ENCODE results near the gene SUPT4H1. TPM values are rescaled to one million over a fixed set of nuclear protein-coding genes. Genes with fewer than 3 reads are reported as not detected.

Gene SUPT4H1
- total RNA-seq, 1 experiment from 2014 or later, result 168 TPM

GRCh38 chr17:58307468-58308172 is 44.4 kb downstream of the SUPT4H1 start:
- no peak for DNase-seq (ENCODE audit: low read depth)

DNA sequence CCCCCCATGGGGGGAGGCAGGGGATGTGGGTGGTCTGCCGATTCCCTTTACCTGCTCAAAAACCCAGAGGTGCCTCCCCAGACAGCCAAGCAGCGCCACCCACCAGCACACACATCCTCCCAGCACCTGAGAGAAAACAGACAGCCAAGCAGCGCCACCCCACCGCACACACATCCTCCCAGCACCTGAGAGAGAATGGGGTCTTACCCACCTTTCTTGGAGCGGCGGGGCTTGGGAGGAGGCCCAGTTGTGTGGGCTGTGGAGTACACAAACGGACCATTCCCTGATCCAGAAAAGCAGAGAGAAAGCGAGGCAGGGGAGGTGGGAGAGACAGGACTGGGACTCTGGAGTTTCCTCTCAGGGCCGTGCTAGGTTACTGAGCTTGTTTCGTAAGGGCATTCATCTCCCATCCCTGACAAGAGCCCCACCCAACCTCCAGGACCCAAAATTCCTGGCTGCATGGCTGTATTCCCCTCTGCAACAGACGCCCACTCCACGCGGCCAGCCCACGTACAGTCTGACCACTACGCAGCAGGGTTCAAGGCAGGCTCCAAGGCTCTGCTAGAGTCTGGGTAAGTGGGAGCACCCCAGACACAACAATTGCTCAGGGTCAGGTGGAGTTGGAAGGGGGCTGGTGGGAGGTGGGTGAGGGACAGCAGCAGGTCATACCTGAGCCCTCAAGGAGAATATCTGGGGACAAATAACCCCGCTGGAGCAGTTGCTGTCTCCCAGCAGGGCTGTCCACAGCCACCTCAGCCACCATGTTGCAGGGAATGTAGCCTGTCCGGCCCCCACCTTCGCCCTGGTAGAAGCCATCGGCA is 45.7 kb downstream of the SUPT4H1 start:
- DNase-seq (ENCODE audit: low read depth), result no peak

- DNase-seq (ENCODE audit: low read depth), result no peak
These were observed 46.4 kb downstream of the SUPT4H1 start for GRCh38 chr17:58305626-58306025.

DNA sequence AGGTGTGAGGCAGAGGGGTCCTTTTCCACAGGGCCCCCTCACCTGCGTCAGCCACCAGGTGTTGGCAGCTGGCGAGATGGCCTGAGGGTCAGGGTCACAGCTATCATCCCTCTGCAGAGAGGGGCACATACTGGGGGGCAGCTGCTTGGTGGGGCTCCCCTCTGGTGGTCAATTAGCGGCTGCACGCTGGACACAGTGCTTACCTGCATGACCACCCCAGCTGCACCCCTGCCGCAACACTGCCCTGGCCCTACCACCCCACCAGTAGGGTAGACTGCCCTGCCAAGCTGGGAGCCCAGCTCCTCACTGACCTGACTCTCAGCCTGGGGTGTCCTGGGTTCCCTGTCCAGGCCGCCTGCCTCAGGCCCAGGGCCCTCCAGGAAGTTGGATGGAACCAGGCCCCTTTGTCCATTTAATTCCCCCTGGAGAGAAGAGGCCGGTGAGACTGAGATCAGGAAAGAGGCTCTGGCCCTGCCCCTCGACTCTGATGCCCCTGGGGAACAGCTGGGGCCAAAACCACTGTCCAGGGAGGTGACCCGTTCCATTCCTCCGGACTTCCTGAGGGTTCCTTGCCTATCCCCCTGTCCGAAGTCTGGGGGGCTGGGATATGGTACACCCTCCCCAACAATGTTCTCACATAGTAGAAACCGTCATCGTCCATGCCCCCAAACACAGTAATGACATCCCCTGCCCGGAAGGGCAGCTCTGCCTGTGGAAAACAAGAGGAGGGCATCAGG is 47.1 kb downstream of the SUPT4H1 start:
- no peak for DNase-seq (ENCODE audit: low read depth)

GRCh38 chr17:58303971-58304749 is 47.8 kb downstream of the SUPT4H1 start:
- DNase-seq (ENCODE audit: low read depth), result peak; percentile 49

DNA sequence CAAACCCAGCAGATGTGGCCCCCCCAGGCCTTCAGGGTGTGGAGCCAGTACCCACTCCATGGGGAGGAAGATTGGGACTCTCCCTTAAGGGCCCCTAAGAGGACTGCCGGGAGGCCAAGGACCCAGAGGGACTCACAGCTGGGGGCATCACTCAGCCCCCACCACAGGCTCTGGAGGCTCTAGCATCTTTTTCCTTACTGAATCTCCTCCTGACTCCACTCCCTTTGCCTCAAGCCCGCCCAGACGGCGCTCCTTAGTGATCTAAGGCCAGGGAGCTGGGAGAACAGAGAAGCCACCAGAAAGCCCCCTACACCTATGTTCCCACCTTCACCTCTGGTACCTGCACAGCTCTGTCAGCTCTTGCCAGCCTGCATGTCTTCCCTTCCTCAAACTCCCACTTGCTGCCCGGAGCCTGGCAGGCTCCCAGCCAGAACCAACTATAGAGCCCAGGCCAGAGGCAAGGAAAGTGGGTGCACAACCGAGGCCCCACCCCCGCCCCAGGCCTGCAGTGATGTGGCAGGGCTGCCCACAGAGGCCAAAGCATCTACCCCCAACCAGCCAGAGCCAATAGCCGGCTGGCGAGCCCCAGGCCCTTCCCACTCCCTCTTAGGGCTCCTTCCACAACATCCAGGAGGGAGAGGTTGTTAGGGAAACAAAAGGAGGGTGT is 48.9 kb downstream of the SUPT4H1 start:
- DNase-seq (ENCODE audit: low read depth), result no peak

- no peak for DNase-seq (ENCODE audit: low read depth)
These were observed 49.7 kb downstream of the SUPT4H1 start for GRCh38 chr17:58302171-58302918.

- DNase-seq (ENCODE audit: low read depth), result no peak
These were observed 50.4 kb downstream of the SUPT4H1 start for GRCh38 chr17:58301504-58302150.

DNA sequence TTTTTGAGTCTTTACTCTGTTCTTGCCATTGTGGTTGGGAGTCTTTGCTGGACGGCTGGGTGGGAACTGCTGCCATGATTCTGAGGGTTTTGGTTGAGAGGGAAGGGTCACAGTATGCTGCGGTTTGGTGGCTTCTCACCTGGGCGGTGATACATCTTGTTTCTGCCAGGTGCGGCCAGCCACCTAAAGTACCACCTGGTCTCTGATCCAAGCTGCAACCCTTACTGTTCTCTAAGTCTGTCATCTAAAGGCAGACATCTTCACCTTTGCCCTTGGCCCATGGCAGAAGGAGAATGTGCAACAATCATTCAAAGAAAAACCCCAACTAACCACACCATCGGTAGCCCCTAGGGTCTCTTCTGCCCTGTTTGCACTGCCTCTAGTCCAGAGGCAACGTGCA is 51.7 kb downstream of the SUPT4H1 start:
- DNase-seq (ENCODE audit: low read depth), result no peak

Small RNA genes lying within 50 kb of the gene (small RNA-seq; reads per million reads assigned to genes)
- gene MIR4736, result not detected

Other genes starting within 250 kb of the SUPT4H1 start
- gene OR4D1, start 203.8 kb downstream of the SUPT4H1 start, total RNA-seq (2014; rRNA removed; shearing (Covaris generic)), result not detected in 2 replicates
- gene OR4D2, start 185.2 kb downstream of the SUPT4H1 start, total RNA-seq (2014; rRNA removed; shearing (Covaris generic)), result not detected in 2 replicates
- 0.16 TPM in 1 of 2 replicates, not detected in the other for gene EPX, start 159.5 kb downstream of the SUPT4H1 start, total RNA-seq (2014; rRNA removed; shearing (Covaris generic))
- gene MKS1, start 132.9 kb downstream of the SUPT4H1 start, total RNA-seq (2014; rRNA removed; shearing (Covaris generic)), result 12.0 and 15.9 TPM in 2 replicates
- 0.05 TPM in 1 of 2 replicates, not detected in the other for gene LPO, start 113.6 kb downstream of the SUPT4H1 start, total RNA-seq (2014; rRNA removed; shearing (Covaris generic))
- not detected in 2 replicates for gene MPO, start 71.3 kb downstream of the SUPT4H1 start, total RNA-seq (2014; rRNA removed; shearing (Covaris generic))
- gene TSPOAP1, start 23.4 kb downstream of the SUPT4H1 start, total RNA-seq (2014; rRNA removed; shearing (Covaris generic)), result 1.8 and 2.3 TPM in 2 replicates
- 0.14 TPM in 1 of 2 replicates, not detected in the other for gene RNF43, start 65.3 kb upstream of the SUPT4H1 start, total RNA-seq (2014; rRNA removed; shearing (Covaris generic))
- gene HSF5, start 136.2 kb upstream of the SUPT4H1 start, total RNA-seq (2014; rRNA removed; shearing (Covaris generic)), result not detected in 2 replicates
- 32.3 and 34.4 TPM in 2 replicates for gene MTMR4, start 162.4 kb upstream of the SUPT4H1 start, total RNA-seq (2014; rRNA removed; shearing (Covaris generic))